Measurements from ENCODE around the gene TMEM121. TPM values are rescaled to one million over a fixed set of nuclear protein-coding genes. Genes with fewer than 3 reads are reported as not detected.

The TMEM121 gene
- total RNA-seq, 1 donor from 2014 or later: 3.1 TPM

DNA sequence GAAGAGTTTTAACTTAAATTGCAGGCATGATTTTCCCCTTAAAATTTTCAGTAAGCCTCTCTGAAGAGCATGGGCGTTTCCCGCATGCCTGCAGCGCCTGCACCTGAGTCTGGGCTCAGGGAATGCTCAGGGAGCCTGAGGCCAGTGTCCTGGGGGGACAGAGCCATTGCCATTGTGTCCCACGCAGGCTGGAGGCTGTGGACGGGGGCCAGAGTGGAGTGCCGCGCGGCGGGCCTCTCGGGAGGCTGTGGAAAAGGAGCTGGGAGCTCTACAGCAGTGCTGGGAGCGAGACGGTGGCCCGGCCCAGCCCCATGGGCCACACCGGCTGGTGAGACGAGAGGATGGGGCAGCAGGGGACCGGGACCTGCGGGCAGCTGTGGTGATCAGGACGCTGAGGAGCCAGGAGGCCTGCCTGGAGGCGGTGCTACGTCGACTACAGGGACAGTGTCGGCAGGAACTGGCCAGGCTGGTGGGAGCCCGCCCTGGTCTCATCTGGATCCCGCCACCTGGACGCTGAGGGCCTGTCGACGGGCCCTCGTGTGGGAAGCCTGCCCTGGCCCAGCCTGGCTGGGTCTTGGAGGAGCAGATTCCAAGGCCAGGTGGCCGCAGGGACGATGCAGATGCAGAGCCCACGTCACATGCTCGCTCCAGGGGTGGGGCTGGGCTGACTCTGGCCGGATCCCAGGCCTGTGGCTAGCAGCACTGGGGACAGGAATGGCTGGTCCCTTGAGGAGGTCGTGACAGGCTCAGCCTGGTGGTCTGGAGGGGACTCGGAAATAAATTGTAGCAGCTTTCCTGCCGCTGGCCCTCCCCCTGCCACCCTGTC is 27.7 kb upstream of the TMEM121 start:
- H3K4me1 ChIP-seq (ENCODE audit: control insufficient read depth in 3 of 3, insufficient read depth in 3 of 3, low read length in 3 of 3): peaks cover 12 to 20% (median 19%) of the 10 kb centered on the region in 3 donors
- no peaks in the 10 kb centered on the region for H3K9me3 ChIP-seq (ENCODE audit: control insufficient read depth in 3 of 3, low read length in 3 of 3)
- no peaks in the 10 kb centered on the region for H3K27me3 ChIP-seq (ENCODE audit: control insufficient read depth in 3 of 3, insufficient read depth in 3 of 3, low read length in 3 of 3)
- H3K9ac ChIP-seq (ENCODE audit: low read depth in 1 of 3, low read length in 3 of 3): no peak overlapping the region
- H3K4me3 ChIP-seq (ENCODE audit: low read length in 3 of 3): no peak overlapping the region
- H3K36me3 ChIP-seq (ENCODE audit: control insufficient read depth in 3 of 3, insufficient read depth in 3 of 3, low read length in 3 of 3): peaks cover 0 to 4% (median 0%) of the 10 kb centered on the region in 3 donors
- H3K27ac ChIP-seq (ENCODE audit: low read depth, low read length): no peak overlapping the region

DNA sequence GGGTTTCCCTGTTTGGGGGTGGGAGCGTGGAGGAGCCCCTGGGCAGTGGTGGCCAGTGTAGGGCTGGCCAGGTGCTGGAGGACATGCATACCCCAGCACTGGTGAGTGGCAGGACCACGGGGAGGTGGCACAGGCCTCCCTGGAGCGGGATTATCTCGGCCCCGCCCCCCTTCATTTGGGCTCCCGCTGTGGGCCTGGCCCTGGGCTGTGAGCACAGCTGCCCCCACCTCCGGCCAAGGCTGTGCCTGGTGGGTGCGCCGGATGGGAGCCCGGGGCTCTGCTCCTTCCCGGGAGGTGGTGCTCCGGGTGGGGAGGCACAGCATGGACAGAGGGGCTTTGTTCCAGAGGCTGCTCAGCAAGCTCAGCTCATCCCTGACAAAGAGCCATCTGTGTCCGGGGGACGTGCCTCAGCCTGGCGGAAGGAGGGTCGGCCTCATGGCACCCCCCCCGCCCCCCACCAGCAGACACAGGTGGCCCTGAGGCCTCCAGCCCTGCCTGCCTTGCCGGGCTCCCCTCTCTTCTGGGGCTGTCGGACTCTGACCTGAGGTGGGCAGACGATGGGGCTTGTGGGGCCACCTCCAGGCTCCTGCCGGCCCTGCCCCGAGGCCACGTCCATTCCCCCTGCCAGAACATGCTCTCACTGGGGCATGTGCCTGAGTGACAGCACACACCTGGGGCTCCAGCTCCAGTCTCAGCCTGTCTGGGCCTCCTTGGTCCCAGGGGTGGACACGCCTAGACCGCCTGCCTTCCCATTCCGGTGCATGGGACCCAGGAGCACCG is 26.9 kb upstream of the TMEM121 start:
- no peaks in the 10 kb centered on the region for H3K9me3 ChIP-seq (ENCODE audit: control insufficient read depth in 3 of 3, low read length in 3 of 3)
- H3K4me1 ChIP-seq (ENCODE audit: control insufficient read depth in 3 of 3, insufficient read depth in 3 of 3, low read length in 3 of 3): peaks cover 12 to 20% (median 19%) of the 10 kb centered on the region in 3 donors
- no peak overlapping the region for H3K27ac ChIP-seq (ENCODE audit: low read depth, low read length)
- H3K9ac ChIP-seq (ENCODE audit: low read depth in 1 of 3, low read length in 3 of 3): no peak overlapping the region
- H3K36me3 ChIP-seq (ENCODE audit: control insufficient read depth in 3 of 3, insufficient read depth in 3 of 3, low read length in 3 of 3): peaks cover 0 to 4% (median 0%) of the 10 kb centered on the region in 3 donors
- no peak overlapping the region for H3K4me3 ChIP-seq (ENCODE audit: low read length in 3 of 3)
- no peaks in the 10 kb centered on the region for H3K27me3 ChIP-seq (ENCODE audit: control insufficient read depth in 3 of 3, insufficient read depth in 3 of 3, low read length in 3 of 3)

- Histone ChIP-seq H3K36me3 (ENCODE audit: control insufficient read depth in 3 of 3, insufficient read depth in 3 of 3, low read length in 3 of 3) (peaks cover 0 to 4% (median 0%) of the 10 kb centered on the region in 3 donors), H3K27me3 (ENCODE audit: control insufficient read depth in 3 of 3, insufficient read depth in 3 of 3, low read length in 3 of 3) (no peaks in the 10 kb centered on the region), H3K27ac (ENCODE audit: low read depth, low read length) (no peak overlapping the region), H3K9ac (ENCODE audit: low read depth in 1 of 3, low read length in 3 of 3) (no peak overlapping the region), H3K4me3 (ENCODE audit: low read length in 3 of 3) (no peak overlapping the region), H3K4me1 (ENCODE audit: control insufficient read depth in 3 of 3, insufficient read depth in 3 of 3, low read length in 3 of 3) (peaks cover 10 to 17% (median 14%) of the 10 kb centered on the region in 3 donors), H3K9me3 (ENCODE audit: control insufficient read depth in 3 of 3, low read length in 3 of 3) (no peaks in the 10 kb centered on the region)
Observed at GRCh38 chr14:105500036-105500725, 26.2 kb upstream of the TMEM121 start.

DNA sequence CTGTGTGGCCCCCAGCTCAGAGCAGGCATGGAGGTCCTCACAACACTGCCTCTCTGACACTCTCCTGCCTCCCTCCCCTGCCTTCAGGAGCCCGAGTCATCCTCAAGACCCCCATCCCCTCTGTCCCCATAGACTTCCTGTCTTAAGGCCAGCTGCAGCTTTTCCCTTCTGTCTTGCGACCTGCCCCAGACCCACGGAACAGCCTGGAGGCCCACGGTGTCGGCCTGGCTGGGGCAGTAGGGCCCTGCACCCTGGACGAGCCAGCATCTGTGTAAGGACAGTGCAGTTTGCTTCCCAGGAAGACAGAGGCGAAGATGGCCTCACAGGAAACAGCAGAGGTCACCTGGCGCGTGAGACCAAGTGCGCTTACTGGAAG is 25.7 kb upstream of the TMEM121 start:
- H3K36me3 ChIP-seq (ENCODE audit: control insufficient read depth in 3 of 3, insufficient read depth in 3 of 3, low read length in 3 of 3): peaks cover 0 to 4% (median 0%) of the 10 kb centered on the region in 3 donors
- H3K9me3 ChIP-seq (ENCODE audit: control insufficient read depth in 3 of 3, low read length in 3 of 3): no peaks in the 10 kb centered on the region
- no peak overlapping the region for H3K27ac ChIP-seq (ENCODE audit: low read depth, low read length)
- no peak overlapping the region for H3K9ac ChIP-seq (ENCODE audit: low read depth in 1 of 3, low read length in 3 of 3)
- no peaks in the 10 kb centered on the region for H3K27me3 ChIP-seq (ENCODE audit: control insufficient read depth in 3 of 3, insufficient read depth in 3 of 3, low read length in 3 of 3)
- H3K4me3 ChIP-seq (ENCODE audit: low read length in 3 of 3): no peak overlapping the region
- peaks cover 5 to 12% (median 9%) of the 10 kb centered on the region in 3 donors for H3K4me1 ChIP-seq (ENCODE audit: control insufficient read depth in 3 of 3, insufficient read depth in 3 of 3, low read length in 3 of 3)

GRCh38 chr14:105501504-105502291 is 24.7 kb upstream of the TMEM121 start:
- Histone ChIP-seq H3K27ac (ENCODE audit: low read depth, low read length) (no peak overlapping the region), H3K9ac (ENCODE audit: low read depth in 1 of 3, low read length in 3 of 3) (no peak overlapping the region), H3K4me3 (ENCODE audit: low read length in 3 of 3) (no peak overlapping the region), H3K27me3 (ENCODE audit: control insufficient read depth in 3 of 3, insufficient read depth in 3 of 3, low read length in 3 of 3) (no peaks in the 10 kb centered on the region), H3K4me1 (ENCODE audit: control insufficient read depth in 3 of 3, insufficient read depth in 3 of 3, low read length in 3 of 3) (peaks cover 0 to 3% (median under 1%) of the 10 kb centered on the region in 3 donors), H3K9me3 (ENCODE audit: control insufficient read depth in 3 of 3, low read length in 3 of 3) (no peaks in the 10 kb centered on the region), H3K36me3 (ENCODE audit: control insufficient read depth in 3 of 3, insufficient read depth in 3 of 3, low read length in 3 of 3) (peaks cover 0 to 4% (median 0%) of the 10 kb centered on the region in 3 donors)

DNA sequence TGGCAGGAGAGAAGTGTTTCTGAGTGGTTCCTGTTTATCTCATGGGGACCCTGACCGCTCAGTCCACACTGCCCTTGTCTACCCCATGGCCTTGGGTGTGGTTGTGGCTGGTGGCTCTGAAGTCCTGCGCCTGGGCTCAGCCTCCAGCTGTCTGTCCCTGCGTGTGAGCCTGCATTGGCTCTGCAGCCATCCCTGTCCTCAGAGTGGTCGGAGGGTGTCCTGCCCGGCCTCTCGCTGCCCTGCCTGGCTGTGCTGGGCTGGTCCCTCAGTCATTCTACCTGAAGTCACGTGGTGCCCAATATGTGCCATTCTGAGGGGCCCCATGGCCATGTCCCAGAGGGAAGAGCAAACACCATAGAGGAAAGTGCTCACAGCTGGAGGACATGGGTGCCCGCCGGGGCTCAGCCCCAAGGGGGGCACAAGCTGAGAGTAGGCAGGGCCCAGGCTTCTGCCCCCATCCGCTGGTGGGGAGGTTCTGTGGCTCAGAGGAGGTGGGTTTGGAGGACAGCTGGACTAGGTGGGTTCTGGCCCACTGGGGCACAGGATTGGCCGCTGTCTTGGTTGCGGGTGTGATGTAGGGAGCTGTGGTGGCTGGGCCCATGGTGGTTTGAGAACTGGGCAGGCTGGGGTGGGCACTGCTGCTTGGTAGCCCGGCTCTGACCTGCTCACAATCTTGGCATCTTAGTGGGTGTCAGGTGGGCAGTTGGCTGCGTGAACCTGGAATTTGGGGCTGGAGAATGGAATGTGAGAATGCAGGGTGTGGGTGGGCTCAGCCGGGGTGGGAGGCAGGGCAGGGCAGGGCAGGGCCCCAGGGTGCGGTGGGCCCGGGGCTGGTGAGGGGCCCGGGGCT is 23.7 kb upstream of the TMEM121 start:
- no peak overlapping the region for H3K9ac ChIP-seq (ENCODE audit: low read depth in 1 of 3, low read length in 3 of 3)
- no peak overlapping the region for H3K27ac ChIP-seq (ENCODE audit: low read depth, low read length)
- H3K4me1 ChIP-seq (ENCODE audit: control insufficient read depth in 3 of 3, insufficient read depth in 3 of 3, low read length in 3 of 3): no peaks in the 10 kb centered on the region
- H3K9me3 ChIP-seq (ENCODE audit: control insufficient read depth in 3 of 3, low read length in 3 of 3): no peaks in the 10 kb centered on the region
- no peak overlapping the region for H3K4me3 ChIP-seq (ENCODE audit: low read length in 3 of 3)
- H3K36me3 ChIP-seq (ENCODE audit: control insufficient read depth in 3 of 3, insufficient read depth in 3 of 3, low read length in 3 of 3): peaks cover 0 to 3% (median 0%) of the 10 kb centered on the region in 3 donors
- no peaks in the 10 kb centered on the region for H3K27me3 ChIP-seq (ENCODE audit: control insufficient read depth in 3 of 3, insufficient read depth in 3 of 3, low read length in 3 of 3)

- Histone ChIP-seq H3K36me3 (ENCODE audit: control insufficient read depth in 3 of 3, insufficient read depth in 3 of 3, low read length in 3 of 3) (no peaks in the 10 kb centered on the region), H3K9me3 (ENCODE audit: control insufficient read depth in 3 of 3, low read length in 3 of 3) (no peaks in the 10 kb centered on the region), H3K9ac (ENCODE audit: low read depth in 1 of 3, low read length in 3 of 3) (no peak overlapping the region), H3K4me1 (ENCODE audit: control insufficient read depth in 3 of 3, insufficient read depth in 3 of 3, low read length in 3 of 3) (no peaks in the 10 kb centered on the region), H3K27ac (ENCODE audit: low read depth, low read length) (no peak overlapping the region), H3K4me3 (ENCODE audit: low read length in 3 of 3) (no peak overlapping the region), H3K27me3 (ENCODE audit: control insufficient read depth in 3 of 3, insufficient read depth in 3 of 3, low read length in 3 of 3) (peaks cover 0 to 5% (median 0%) of the 10 kb centered on the region in 3 donors)
Observed at GRCh38 chr14:105503296-105503640, 23.1 kb upstream of the TMEM121 start.

DNA sequence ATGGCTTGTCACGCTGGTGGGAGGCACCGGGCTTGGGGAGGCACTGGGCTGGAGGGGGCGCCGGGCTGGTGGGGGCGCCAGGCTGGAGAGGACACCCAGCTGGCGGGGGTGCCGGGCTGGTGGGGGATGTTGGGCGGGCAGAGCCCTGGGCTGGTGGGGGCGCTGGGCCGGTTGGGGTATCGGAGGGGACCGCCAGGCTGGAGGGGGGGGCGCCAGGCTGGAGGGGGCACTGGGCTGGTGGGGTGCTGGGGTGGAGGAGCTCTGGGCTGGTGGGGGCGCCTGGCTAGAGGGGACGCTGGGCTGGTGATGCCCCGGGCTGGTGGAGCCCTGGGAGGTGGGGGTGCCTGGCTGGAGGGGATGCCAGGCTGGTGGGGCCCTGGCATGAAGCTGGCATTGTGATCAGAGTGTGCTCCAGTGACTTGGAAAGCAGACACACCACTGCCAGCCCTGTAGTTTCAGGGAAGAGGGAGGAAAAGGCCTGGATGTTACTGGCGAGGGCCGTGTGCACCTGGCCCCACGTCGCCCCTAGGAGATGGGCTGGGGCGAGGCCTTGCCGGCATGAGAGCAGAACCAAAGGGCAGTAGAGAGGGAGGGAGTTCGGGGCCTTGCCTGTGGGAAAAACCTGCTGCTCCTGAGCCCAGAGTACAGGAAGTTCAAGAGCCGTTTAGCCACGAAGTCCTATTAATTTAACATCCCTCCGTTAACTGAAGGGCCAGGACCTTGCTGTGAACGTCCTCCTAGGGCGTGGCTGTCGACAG is 22.3 kb upstream of the TMEM121 start:
- Histone ChIP-seq H3K36me3 (ENCODE audit: control insufficient read depth in 3 of 3, insufficient read depth in 3 of 3, low read length in 3 of 3) (no peaks in the 10 kb centered on the region), H3K4me1 (ENCODE audit: control insufficient read depth in 3 of 3, insufficient read depth in 3 of 3, low read length in 3 of 3) (no peaks in the 10 kb centered on the region), H3K9ac (ENCODE audit: low read depth in 1 of 3, low read length in 3 of 3) (no peak overlapping the region), H3K27ac (ENCODE audit: low read depth, low read length) (no peak overlapping the region), H3K27me3 (ENCODE audit: control insufficient read depth in 3 of 3, insufficient read depth in 3 of 3, low read length in 3 of 3) (peaks cover 0 to 7% (median 0%) of the 10 kb centered on the region in 3 donors), H3K4me3 (ENCODE audit: low read length in 3 of 3) (no peak overlapping the region), H3K9me3 (ENCODE audit: control insufficient read depth in 3 of 3, low read length in 3 of 3) (no peaks in the 10 kb centered on the region)

All from skeletal muscle tissue (tissue), 4 donors.